K562 (cell line): ENCODE results near the gene ETS1. TPM values are rescaled to one million over a fixed set of nuclear protein-coding genes. Genes with fewer than 3 reads are reported as not detected.

Experiments
- CHD7 ChIP-seq: fragments of 200-600 bp; sonication (generic); IDR thresholded peaks from one replicate; pipeline ENCODE4 v1.6.1; 2012; ENCODE audit warnings: mild to moderate bottlenecking, low read depth, low read length, inconsistent platforms
- COPS2 ChIP-seq: fragments of 450-650 bp; conservative IDR thresholded peaks from 2 replicates; pipeline ENCODE4 v1.6.1; 2016; ENCODE audit warnings: mild to moderate bottlenecking, moderate library complexity
- HEY1 ChIP-seq: fragments of 250-450 bp; sonication (Bioruptor Pico); IDR thresholded peaks from 2 replicates; pipeline ENCODE4 v1.5.0; 2020; ENCODE audit warnings: mild to moderate bottlenecking, moderate library complexity, borderline replicate concordance
- RCOR1 ChIP-seq, 2 experiments: IDR thresholded peaks; 2 replicates each; pipeline ENCODE4 v1.6.1; 2012; ENCODE audit warnings: low read depth in 2 of 2, low read length in 2 of 2, borderline replicate concordance in 1 of 2, improper control_type of control experiment in 1 of 2
- VEZF1 ChIP-seq: fragments of 200-800 bp; sonication (Bioruptor generic); IDR thresholded peaks from 2 replicates; pipeline ENCODE4 v1.6.1; 2017; ENCODE audit warnings: missing genetic modification characterization, missing compliant biosample characterization
- polyA plus RNA-seq, 8 experiments: library from polyadenylated mRNA; depleted of rRNA in 4 of 8; stranded (reverse) in 5 of 8; unstranded in 3 of 8; fragments of >200 nt; fragmentation: Nextera tagmentation in 2 of 8; fragmentation: Illumina TruSeq in 1 of 8; extraction: Ambion mirVana in 2 of 8; extraction: Trizol in 1 of 8; gene quantifications; 2 replicates each; pipeline versions ENCODE4 v1.2.1 to v1.2.3, GENCODE V29; 2011 to 2014; ENCODE audit warnings: inconsistent platforms in 1 of 8, missing spikeins in 1 of 8
- total RNA-seq, 7 experiments: library from RNA; depleted of rRNA in 6 of 7; stranded (reverse); fragments of >200 nt in 6 of 7; fragmentation: Illumina TruSeq in 2 of 7; extraction: Trizol in 2 of 7; gene quantifications; 2 replicates each; pipeline versions ENCODE4 v1.2.1 to v1.2.3, GENCODE V29; 2011 to 2021; ENCODE audit warnings: low replicate concordance in 1 of 7
- TF ChIP-seq, protein P1 (sequence below): fragments of 200-400 bp; formaldehyde crosslinking; IDR thresholded peaks from 2 replicates; pipeline ENCODE4 v1.6.1; 2017; ENCODE audit warnings: mild to moderate bottlenecking, low read depth, low read length, moderate library complexity

The ETS1 gene
- total and polyA plus RNA-seq, 9 of the 15 experiments (the other 6 are each of a cell fraction or from before 2014, with no cell fraction given) = 0.04 to 1.4 (median 0.23) TPM

GRCh38 chr11:128553662-128554362, 33.5 kb downstream of the ETS1 start (continued):
- TF ChIP-seq CHD7 (no peak), VEZF1 (CRISPR knock-in tag) (peak; percentile 22; the same call in 1 of the 2 replicates), HEY1 (CRISPR knock-in tag) (no peak), COPS2 (no peak), RCOR1 (IDR thresholded peaks at IDR 0.05; ENCODE audit: borderline replicate concordance in 1 of 2, low read depth in 2 of 2, low read length in 2 of 2) (no peak)
- TF ChIP-seq, protein P1, sequence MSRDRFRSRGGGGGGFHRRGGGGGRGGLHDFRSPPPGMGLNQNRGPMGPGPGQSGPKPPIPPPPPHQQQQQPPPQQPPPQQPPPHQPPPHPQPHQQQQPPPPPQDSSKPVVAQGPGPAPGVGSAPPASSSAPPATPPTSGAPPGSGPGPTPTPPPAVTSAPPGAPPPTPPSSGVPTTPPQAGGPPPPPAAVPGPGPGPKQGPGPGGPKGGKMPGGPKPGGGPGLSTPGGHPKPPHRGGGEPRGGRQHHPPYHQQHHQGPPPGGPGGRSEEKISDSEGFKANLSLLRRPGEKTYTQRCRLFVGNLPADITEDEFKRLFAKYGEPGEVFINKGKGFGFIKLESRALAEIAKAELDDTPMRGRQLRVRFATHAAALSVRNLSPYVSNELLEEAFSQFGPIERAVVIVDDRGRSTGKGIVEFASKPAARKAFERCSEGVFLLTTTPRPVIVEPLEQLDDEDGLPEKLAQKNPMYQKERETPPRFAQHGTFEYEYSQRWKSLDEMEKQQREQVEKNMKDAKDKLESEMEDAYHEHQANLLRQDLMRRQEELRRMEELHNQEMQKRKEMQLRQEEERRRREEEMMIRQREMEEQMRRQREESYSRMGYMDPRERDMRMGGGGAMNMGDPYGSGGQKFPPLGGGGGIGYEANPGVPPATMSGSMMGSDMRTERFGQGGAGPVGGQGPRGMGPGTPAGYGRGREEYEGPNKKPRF = no peak
